Lower lobe of right lung (tissue), 2 donors: ENCODE measurements around the gene STAM2. TPM values are rescaled to one million over a fixed set of nuclear protein-coding genes. Genes with fewer than 3 reads are reported as not detected.
"Not testable (repeated sequence)": the region's sequence is repeated elsewhere in the genome, so short reads cannot be mapped to it uniquely, and the experiment has no call there.

Experiments used
- ATAC-seq, 2 donors: fragments of 200-7000 bp; cut with Tn5 transposase; one replicate each; pipeline ENCODE4 v1.9.1; 2020 to 2022; ENCODE audit warnings: mild to moderate bottlenecking in 2 of 2, moderate library complexity in 2 of 2
- DNase-seq: peaks from one replicate; pipeline ENCODE4 v3.0.0-alpha.2; 2020
- H3K27ac ChIP-seq: fragments of 200-600 bp; one replicate; pipeline ENCODE4 v1.8.0; 2022
- H3K27me3 ChIP-seq: fragments of 200-600 bp; one replicate; pipeline ENCODE4 v1.8.0; 2022; ENCODE audit warnings: low read depth
- H3K36me3 ChIP-seq: fragments of 200-600 bp; one replicate; pipeline ENCODE4 v1.8.0; 2022; ENCODE audit warnings: mild to moderate bottlenecking
- H3K4me1 ChIP-seq: fragments of 200-600 bp; one replicate; pipeline ENCODE4 v1.8.0; 2022
- H3K4me3 ChIP-seq: fragments of 200-600 bp; one replicate; pipeline ENCODE4 v1.8.0; 2022; ENCODE audit warnings: mild to moderate bottlenecking
- H3K9me3 ChIP-seq: fragments of 200-600 bp; one replicate; pipeline ENCODE4 v1.8.0; 2022
- intact Hi-C: fragments of 100-400 bp; cut with DNase I; formaldehyde crosslinking; loops from one replicate; pipeline ENCODE4 v1.11.0; 2022
- total RNA-seq: library from RNA; stranded (reverse); fragmentation: NEBNext Ultra II Directional; extraction: Animal tissue kit (Norgen Biotek cat#: 25700); gene quantifications from one replicate; pipeline ENCODE4 v1.2.1, GENCODE V29; 2021
- TF ChIP-seq, protein P1 (sequence below): fragments of 200-600 bp; IDR thresholded peaks from one replicate; pipeline ENCODE4 v1.8.0; 2022; ENCODE audit warnings: antibody characterized with exemption, mild to moderate bottlenecking
- donor health status: DM: no; HTN: yes; CAD: no; lungs with severe emphysema.

Gene STAM2
- total RNA-seq, 1 donor from 2014 or later, result 39.8 TPM

DNA sequence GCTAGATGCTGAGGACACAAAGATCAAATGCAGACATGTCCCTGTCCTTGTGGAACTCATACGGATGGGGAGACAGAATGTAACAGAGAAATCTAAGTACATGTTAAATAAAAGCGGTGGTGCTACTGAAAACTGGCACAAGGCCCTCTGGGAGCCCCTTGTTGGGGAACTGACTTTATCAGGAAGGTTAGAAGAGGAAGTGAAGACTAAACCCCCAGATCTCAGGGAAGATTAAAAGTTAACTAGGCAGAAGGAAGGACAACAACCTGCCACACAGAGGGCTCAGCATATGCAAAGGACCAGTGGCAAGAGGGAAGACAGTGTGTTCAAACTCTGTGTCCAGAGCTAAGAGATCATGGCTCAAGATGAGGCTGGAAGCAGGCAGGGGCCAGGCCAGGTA is 81.5 kb downstream of the STAM2 start:
- Histone ChIP-seq H3K27ac (no peak overlapping the region), H3K4me3 (no peak overlapping the region), H3K27me3 (peaks cover 6% of the 10 kb centered on the region), H3K9me3 (no peaks in the 10 kb centered on the region), H3K4me1 (peaks cover 10% of the 10 kb centered on the region), H3K36me3 (no peaks in the 10 kb centered on the region)
- ATAC-seq (no peak), DNase-seq (no peak)
- intact Hi-C loops, result no loop called here
- TF ChIP-seq, protein P1, sequence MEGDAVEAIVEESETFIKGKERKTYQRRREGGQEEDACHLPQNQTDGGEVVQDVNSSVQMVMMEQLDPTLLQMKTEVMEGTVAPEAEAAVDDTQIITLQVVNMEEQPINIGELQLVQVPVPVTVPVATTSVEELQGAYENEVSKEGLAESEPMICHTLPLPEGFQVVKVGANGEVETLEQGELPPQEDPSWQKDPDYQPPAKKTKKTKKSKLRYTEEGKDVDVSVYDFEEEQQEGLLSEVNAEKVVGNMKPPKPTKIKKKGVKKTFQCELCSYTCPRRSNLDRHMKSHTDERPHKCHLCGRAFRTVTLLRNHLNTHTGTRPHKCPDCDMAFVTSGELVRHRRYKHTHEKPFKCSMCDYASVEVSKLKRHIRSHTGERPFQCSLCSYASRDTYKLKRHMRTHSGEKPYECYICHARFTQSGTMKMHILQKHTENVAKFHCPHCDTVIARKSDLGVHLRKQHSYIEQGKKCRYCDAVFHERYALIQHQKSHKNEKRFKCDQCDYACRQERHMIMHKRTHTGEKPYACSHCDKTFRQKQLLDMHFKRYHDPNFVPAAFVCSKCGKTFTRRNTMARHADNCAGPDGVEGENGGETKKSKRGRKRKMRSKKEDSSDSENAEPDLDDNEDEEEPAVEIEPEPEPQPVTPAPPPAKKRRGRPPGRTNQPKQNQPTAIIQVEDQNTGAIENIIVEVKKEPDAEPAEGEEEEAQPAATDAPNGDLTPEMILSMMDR, result no peak

DNA sequence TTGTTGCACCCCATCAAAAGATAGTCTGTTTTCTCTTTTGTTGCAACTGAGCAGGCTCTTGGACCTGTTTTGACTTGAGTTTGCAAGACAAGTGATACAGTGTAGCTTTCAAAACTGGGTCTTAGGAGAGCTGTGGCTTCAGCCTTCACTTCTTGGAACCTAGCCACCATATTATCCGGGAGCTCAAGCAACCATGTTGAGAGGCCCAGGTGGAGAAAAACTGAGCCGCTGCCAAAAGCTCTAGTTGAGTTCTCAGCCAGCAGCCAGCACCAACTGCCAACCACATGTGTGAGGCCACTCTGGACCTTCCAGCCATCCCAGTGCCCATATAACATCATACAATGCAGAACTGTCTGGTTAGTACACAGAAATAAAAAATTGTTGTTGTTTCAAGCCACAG is 82.1 kb downstream of the STAM2 start:
- intact Hi-C loops, result no loop called here
- H3K4me3 ChIP-seq, result no peak overlapping the region
- ATAC-seq, result no peak
- no peak overlapping the region for H3K27ac ChIP-seq
- no peak for DNase-seq
- TF ChIP-seq, protein P1, result no peak
- no peaks in the 10 kb centered on the region for H3K36me3 ChIP-seq
- peaks cover 5% of the 10 kb centered on the region for H3K27me3 ChIP-seq
- H3K4me1 ChIP-seq, result peaks cover 13% of the 10 kb centered on the region
- no peaks in the 10 kb centered on the region for H3K9me3 ChIP-seq

DNA sequence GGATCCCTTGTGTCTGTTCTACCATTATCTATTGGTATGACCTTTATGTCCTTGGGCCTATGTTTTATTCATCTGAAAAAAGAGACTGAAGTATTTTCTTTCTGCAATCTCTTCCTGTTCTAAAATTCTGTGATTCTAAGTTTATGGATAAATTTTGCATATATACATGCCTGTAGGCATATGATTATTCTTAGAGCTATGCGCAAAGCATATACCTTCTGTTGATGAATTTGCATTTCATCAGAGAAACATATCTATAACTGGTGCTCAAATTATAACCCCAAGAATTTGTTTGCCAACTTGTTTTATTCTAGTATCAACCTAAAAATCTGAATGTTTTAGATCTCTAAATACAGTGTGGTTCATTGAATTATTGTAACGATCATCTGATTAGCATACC is 83.5 kb downstream of the STAM2 start:
- Histone ChIP-seq H3K9me3 (no peaks in the 10 kb centered on the region), H3K27ac (no peak overlapping the region), H3K27me3 (no peaks in the 10 kb centered on the region), H3K36me3 (no peaks in the 10 kb centered on the region), H3K4me1 (peaks cover 13% of the 10 kb centered on the region), H3K4me3 (no peak overlapping the region)
- DNase-seq (no peak), ATAC-seq (no peak)
- intact Hi-C loops, result no loop called here
- TF ChIP-seq, protein P1, result no peak

DNA sequence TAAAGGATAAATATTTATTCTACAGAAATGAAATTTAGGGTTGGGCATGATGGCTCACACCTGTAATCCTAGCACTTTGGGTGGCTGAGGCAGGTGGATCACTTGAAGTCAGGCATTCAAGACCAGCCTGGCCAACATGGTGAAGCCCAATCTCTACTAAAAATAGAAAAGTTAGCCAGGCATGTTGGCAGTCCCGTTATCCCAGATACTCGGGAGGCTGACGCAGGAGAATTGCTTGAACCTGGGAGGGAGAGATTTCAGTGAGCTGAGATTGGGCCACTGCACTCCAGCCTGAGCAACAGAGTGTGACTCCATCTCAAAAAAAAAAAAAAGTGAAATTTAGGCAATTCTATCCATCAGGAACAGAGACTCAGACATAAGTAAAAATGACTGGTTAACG is 84.8 kb downstream of the STAM2 start:
- H3K4me3 ChIP-seq, H3K36me3 ChIP-seq, H3K27me3 ChIP-seq, H3K9me3 ChIP-seq, DNase-seq, intact Hi-C loops, ATAC-seq, H3K27ac ChIP-seq: not testable (repeated sequence)
- H3K4me1 ChIP-seq, result peaks cover 13% of the 10 kb centered on the region

DNA sequence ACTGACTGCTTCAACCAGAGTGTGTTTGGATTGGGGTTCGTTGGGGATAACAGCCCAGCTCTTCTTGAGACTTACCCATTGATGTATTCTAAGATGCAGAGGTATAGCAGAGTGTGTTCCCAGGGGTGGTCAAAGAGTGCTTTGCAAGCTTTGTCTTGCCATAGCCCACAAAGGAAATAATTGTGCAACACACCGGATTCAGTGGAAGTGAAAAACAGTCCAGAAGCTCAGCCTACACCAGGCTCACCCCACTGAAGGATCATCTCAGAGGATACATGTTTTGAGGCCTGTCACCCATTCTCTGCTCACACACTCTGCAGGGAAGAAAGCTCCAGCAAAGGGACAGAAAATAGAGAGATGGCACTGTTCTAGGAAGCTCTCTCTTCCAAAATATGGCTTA is 86.3 kb downstream of the STAM2 start:
- no peak for ATAC-seq

DNA sequence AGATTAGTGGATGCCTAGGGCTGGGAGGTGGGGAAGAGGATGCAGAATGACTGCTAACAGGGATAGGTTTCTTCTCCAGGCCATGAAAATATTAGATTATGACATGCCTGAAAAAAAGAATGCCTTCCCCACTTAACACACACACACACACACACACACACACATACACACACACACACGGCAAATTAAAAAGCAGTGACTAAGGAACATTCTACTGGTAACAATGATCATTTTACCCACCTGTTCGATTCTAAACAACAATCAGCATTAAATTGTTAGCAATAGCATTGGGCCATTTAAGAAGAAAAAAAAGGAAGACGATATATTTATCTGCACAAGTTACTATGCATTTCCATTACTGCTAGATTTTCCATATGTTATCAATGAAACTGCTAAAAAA is 87.6 kb downstream of the STAM2 start:
- Histone ChIP-seq H3K36me3 (no peaks in the 10 kb centered on the region), H3K9me3 (no peaks in the 10 kb centered on the region), H3K4me1 (peaks cover 13% of the 10 kb centered on the region), H3K27me3 (no peaks in the 10 kb centered on the region), H3K27ac (no peak overlapping the region), H3K4me3 (no peak overlapping the region)
- DNase-seq, result no peak
- TF ChIP-seq, protein P1, result no peak
- ATAC-seq, result no peak
- intact Hi-C loops, result no loop called here

More for the DNA sequence above, 86.3 kb downstream of the STAM2 start:
- no peak for DNase-seq
- no peaks in the 10 kb centered on the region for H3K27me3 ChIP-seq
- no peaks in the 10 kb centered on the region for H3K9me3 ChIP-seq
- intact Hi-C loops, result no loop called here
- no peaks in the 10 kb centered on the region for H3K36me3 ChIP-seq
- TF ChIP-seq, protein P1, result no peak
- H3K4me3 ChIP-seq, result no peak overlapping the region
- H3K4me1 ChIP-seq, result peaks cover 13% of the 10 kb centered on the region
- H3K27ac ChIP-seq, result no peak overlapping the region
